ENCODE data around the gene SIDT2. TPM values are rescaled to one million over a fixed set of nuclear protein-coding genes. Genes with fewer than 3 reads are reported as not detected.

Gene SIDT2
- total and polyA plus RNA-seq, 2 of the 8 experiments (the other 6 are each of a cell fraction or from before 2014, with no cell fraction given) = 18.5 to 21.1 TPM

DNA sequence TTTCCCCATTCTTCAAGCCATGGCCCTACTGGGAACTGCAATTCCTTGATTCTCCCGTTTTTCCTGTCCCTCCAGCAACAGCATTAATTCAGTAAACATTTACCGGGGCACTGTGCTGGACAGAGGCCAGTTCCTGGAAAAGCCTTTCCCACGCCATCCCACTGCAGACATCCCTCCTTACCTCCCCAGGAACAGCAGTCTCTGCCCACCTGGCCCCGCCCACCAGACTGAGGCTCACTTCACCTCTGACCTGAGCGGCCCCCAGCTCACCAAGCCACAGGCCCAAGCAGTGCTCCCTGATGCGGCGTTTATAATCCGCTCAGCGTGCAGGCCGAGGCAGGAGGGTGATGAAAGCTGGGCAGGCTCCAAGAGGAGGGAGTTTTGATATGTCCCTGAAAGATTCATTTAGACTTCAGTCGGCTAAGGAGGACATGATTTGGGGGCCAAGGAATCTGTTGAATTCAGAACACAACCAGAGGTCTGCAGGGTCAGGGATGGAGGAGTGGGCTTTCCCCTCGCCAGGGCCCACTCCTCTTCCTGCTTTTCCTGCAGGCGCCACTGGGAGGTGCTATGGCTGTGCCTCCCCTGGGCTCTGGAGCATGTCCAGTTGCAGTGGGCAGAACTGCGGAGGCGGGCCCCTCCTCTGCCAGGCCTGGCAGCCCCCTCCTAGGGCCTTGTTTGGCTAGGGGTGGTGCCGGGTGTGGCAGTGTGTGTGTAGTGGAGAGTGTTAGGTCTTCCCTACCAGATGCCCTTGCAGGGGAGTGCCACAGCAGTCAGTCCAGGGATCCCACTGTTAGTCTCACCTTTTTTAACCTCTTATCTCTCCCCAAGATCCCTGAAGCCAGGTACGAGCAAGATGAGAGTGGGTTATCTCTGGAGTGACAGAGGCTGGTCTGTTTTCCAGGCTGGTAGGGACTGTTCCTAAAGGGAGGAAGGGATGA, 19.2 kb downstream of the SIDT2 start (continued):
- no peak for TF ChIP-seq SP1 (IDR thresholded peaks at IDR 0.05; ENCODE audit: low read depth, low read length)
- TF ChIP-seq PHF8 (conservative IDR thresholded peaks at IDR 0.05; ENCODE audit: low read depth, low read length) = no peak
- no peak for TF ChIP-seq CTBP2 (IDR thresholded peaks at IDR 0.05; ENCODE audit: borderline replicate concordance, insufficient read depth, insufficient read length, low read length)
- TF ChIP-seq ZNF274 (IDR thresholded peaks at IDR 0.05; ENCODE audit: borderline replicate concordance, extremely low read depth, low read length) = no peak
- TF ChIP-seq BACH1 (IDR thresholded peaks at IDR 0.05; ENCODE audit: low read length) = 0 out of 2 replicates have a peak, but pooled peaks have one; percentile 16
- no peak for TF ChIP-seq CBX8 (IDR thresholded peaks at IDR 0.05; ENCODE audit: borderline replicate concordance, low read depth, low read length)
- TF ChIP-seq RXRA (IDR thresholded peaks at IDR 0.05; ENCODE audit: insufficient read depth, low read depth, low read length) = no peak
- TF ChIP-seq, protein P1, sequence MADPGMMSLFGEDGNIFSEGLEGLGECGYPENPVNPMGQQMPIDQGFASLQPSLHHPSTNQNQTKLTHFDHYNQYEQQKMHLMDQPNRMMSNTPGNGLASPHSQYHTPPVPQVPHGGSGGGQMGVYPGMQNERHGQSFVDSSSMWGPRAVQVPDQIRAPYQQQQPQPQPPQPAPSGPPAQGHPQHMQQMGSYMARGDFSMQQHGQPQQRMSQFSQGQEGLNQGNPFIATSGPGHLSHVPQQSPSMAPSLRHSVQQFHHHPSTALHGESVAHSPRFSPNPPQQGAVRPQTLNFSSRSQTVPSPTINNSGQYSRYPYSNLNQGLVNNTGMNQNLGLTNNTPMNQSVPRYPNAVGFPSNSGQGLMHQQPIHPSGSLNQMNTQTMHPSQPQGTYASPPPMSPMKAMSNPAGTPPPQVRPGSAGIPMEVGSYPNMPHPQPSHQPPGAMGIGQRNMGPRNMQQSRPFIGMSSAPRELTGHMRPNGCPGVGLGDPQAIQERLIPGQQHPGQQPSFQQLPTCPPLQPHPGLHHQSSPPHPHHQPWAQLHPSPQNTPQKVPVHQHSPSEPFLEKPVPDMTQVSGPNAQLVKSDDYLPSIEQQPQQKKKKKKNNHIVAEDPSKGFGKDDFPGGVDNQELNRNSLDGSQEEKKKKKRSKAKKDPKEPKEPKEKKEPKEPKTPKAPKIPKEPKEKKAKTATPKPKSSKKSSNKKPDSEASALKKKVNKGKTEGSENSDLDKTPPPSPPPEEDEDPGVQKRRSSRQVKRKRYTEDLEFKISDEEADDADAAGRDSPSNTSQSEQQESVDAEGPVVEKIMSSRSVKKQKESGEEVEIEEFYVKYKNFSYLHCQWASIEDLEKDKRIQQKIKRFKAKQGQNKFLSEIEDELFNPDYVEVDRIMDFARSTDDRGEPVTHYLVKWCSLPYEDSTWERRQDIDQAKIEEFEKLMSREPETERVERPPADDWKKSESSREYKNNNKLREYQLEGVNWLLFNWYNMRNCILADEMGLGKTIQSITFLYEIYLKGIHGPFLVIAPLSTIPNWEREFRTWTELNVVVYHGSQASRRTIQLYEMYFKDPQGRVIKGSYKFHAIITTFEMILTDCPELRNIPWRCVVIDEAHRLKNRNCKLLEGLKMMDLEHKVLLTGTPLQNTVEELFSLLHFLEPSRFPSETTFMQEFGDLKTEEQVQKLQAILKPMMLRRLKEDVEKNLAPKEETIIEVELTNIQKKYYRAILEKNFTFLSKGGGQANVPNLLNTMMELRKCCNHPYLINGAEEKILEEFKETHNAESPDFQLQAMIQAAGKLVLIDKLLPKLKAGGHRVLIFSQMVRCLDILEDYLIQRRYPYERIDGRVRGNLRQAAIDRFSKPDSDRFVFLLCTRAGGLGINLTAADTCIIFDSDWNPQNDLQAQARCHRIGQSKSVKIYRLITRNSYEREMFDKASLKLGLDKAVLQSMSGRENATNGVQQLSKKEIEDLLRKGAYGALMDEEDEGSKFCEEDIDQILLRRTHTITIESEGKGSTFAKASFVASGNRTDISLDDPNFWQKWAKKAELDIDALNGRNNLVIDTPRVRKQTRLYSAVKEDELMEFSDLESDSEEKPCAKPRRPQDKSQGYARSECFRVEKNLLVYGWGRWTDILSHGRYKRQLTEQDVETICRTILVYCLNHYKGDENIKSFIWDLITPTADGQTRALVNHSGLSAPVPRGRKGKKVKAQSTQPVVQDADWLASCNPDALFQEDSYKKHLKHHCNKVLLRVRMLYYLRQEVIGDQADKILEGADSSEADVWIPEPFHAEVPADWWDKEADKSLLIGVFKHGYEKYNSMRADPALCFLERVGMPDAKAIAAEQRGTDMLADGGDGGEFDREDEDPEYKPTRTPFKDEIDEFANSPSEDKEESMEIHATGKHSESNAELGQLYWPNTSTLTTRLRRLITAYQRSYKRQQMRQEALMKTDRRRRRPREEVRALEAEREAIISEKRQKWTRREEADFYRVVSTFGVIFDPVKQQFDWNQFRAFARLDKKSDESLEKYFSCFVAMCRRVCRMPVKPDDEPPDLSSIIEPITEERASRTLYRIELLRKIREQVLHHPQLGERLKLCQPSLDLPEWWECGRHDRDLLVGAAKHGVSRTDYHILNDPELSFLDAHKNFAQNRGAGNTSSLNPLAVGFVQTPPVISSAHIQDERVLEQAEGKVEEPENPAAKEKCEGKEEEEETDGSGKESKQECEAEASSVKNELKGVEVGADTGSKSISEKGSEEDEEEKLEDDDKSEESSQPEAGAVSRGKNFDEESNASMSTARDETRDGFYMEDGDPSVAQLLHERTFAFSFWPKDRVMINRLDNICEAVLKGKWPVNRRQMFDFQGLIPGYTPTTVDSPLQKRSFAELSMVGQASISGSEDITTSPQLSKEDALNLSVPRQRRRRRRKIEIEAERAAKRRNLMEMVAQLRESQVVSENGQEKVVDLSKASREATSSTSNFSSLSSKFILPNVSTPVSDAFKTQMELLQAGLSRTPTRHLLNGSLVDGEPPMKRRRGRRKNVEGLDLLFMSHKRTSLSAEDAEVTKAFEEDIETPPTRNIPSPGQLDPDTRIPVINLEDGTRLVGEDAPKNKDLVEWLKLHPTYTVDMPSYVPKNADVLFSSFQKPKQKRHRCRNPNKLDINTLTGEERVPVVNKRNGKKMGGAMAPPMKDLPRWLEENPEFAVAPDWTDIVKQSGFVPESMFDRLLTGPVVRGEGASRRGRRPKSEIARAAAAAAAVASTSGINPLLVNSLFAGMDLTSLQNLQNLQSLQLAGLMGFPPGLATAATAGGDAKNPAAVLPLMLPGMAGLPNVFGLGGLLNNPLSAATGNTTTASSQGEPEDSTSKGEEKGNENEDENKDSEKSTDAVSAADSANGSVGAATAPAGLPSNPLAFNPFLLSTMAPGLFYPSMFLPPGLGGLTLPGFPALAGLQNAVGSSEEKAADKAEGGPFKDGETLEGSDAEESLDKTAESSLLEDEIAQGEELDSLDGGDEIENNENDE (IDR thresholded peaks at IDR 0.05; ENCODE audit: insufficient replicate concordance, low read length) = no peak
- TF ChIP-seq GABPA (IDR thresholded peaks at IDR 0.05; ENCODE audit: borderline replicate concordance, insufficient read depth, low read length) = no peak

Measured in H1 (cell line).